ENCODE data around the gene SORCS2. TPM values are rescaled to one million over a fixed set of nuclear protein-coding genes. Genes with fewer than 3 reads are reported as not detected.

SORCS2 gene
- total and polyA plus RNA-seq, 2 experiments from 2014 or later, result 0.38 to 1.4 TPM

DNA sequence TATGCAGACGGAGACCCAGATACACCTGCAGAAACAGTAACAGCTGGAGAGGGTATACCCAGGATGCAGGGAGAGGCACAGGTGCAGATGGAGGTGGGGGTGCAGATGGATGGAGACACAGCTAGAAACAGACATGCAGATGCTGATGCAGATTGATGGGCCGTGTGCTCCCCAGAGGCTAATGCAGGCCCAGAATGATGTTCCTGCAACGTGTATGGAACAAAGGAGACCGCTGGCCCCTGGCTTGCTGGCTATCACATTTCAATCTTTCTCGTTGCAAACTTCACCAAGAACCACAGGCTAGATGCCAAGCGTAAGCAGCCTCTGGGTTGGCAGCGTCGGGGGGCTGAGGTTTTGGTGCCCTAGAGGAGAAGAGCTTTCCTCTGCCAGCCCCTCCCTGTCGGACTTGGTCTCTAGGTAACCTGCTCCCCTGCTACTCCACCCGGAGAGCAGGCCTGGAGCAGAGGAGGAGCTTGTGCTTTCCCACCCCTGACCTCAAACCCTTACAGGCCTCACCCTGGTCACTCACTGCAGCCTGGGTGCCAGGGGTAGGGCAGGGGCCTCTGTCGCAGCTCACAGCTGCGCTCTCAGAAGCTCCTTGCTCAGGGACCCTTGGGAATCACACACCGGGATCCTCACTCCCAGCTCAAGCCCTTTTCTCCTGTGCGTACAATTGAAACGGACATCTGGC, 311.4 kb downstream of the SORCS2 start:
- TF ChIP-seq EZH2phosphoT487 (IDR thresholded peaks at IDR 0.05; ENCODE audit: insufficient read depth, low read depth) (no peak), EZH2 (IDR thresholded peaks at IDR 0.05; ENCODE audit: insufficient read depth, poor library complexity, severe bottlenecking) (no peak)
- no peaks in the 10 kb centered on the region for H3K4me1 ChIP-seq (ENCODE audit: insufficient read depth)
- DNase-seq, result no peak
- in situ Hi-C loops (cut with MboI), result no loop called here
- H3K9ac ChIP-seq, result no peak overlapping the region
- no peaks in the 10 kb centered on the region for H4K20me1 ChIP-seq (ENCODE audit: insufficient read depth)
- no peaks in the 10 kb centered on the region for H3F3A ChIP-seq (ENCODE audit: insufficient read depth)
- peaks cover 18% of the 10 kb centered on the region for H3K27me3 ChIP-seq (replicated peaks; ENCODE audit: insufficient read depth)
- no peaks in the 10 kb centered on the region for H3K36me3 ChIP-seq (ENCODE audit: low read depth)
- no peak overlapping the region for H3K27ac ChIP-seq
- no peaks in the 10 kb centered on the region for H3K9me2 ChIP-seq (ENCODE audit: insufficient read depth)
- no peak overlapping the region for H2AFZ ChIP-seq
- 50 to 54% methylated on average over 15 of the region's 15 CpGs for WGBS, 2 experiments (ENCODE audit: low coverage in 1 of 2, low lambda C conversion rate in 2 of 2, missing lambda C conversion rate in 2 of 2)
- H3K4me2 ChIP-seq (ENCODE audit: unreplicated experiment), result no peak overlapping the region
- no peak overlapping the region for H3K4me3 ChIP-seq
- H3K9me3 ChIP-seq (ENCODE audit: low read depth), result no peaks in the 10 kb centered on the region
- no peaks in the 10 kb centered on the region for H3K79me2 ChIP-seq (ENCODE audit: insufficient read depth)

DNA sequence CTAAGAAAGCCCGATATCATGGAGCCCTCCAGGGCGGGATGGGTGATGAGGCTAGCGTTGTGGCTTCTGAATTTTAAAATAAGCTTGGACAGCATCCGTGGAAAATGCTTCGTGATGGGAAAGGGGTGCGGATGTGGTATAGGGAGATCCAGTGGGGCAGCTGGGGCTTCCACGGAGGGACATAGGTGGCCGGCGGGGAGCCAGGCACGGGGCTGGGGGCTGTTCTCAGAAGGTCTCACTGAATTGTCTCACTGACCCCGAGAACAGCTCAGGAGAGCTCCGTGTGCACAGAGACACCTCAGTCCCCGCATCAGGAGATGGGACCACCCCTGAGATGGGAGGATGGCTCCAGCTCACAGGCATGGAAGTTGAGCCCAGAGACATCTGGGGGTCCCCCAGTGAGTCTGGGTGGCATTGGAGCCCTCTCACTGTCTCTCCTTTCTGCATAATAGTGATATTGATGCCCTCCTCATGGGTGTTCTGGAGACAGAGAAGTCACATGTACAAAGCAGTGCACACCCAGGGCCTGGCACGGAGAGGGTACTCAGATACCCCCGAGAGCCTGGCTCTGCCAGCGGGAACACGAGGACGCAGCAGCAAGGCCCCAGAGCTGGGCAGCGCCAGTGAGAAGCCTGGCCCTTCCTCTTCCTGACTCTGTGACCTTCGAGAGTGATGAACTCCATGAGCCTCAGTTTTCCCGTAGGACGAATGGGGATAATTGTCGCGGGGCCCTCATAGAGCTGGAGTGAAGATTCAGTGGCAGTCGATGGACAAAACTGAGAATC, 313.0 kb downstream of the SORCS2 start:
- peaks cover 11% of the 10 kb centered on the region for H3K27me3 ChIP-seq (replicated peaks; ENCODE audit: insufficient read depth)
- 77 to 78% methylated on average over 24 to 25 of the region's 25 CpGs for WGBS, 2 experiments (ENCODE audit: low coverage in 1 of 2, low lambda C conversion rate in 2 of 2, missing lambda C conversion rate in 2 of 2)
- no peaks in the 10 kb centered on the region for H3K9me3 ChIP-seq (ENCODE audit: low read depth)

DNA sequence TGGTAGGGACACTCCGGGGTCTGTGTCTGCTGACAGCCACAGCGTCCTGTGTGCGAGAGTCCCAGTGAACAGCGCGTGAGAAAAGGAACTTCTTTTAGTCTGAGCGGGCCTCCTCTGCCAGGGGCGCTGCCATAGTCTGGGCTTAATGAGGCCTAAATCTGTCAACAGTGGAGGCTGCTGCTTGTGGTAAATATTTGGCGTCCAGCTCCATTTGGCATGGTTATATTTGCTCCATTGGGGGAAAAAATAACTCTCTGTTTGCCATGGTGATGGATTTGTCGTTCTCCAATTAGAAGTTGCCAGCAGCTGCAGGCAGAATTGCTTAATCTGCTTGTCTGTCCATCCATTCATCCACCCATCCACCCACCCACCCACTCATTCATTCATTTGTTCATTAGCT, 313.8 kb downstream of the SORCS2 start:
- Histone ChIP-seq H4K20me1 (ENCODE audit: insufficient read depth) (no peaks in the 10 kb centered on the region), H3K36me3 (ENCODE audit: low read depth) (no peaks in the 10 kb centered on the region), H3K79me2 (ENCODE audit: insufficient read depth) (no peaks in the 10 kb centered on the region), H3K4me2 (ENCODE audit: unreplicated experiment) (no peak overlapping the region), H3K27ac (no peak overlapping the region), H2AFZ (no peak overlapping the region), H3K9me3 (ENCODE audit: low read depth) (no peaks in the 10 kb centered on the region), H3K27me3 (replicated peaks; ENCODE audit: insufficient read depth) (peaks cover 11% of the 10 kb centered on the region), H3K4me1 (ENCODE audit: insufficient read depth) (no peaks in the 10 kb centered on the region), H3K4me3 (no peak overlapping the region), H3K9ac (no peak overlapping the region), H3F3A (ENCODE audit: insufficient read depth) (no peaks in the 10 kb centered on the region), H3K9me2 (ENCODE audit: insufficient read depth) (no peaks in the 10 kb centered on the region)
- TF ChIP-seq EZH2 (IDR thresholded peaks at IDR 0.05; ENCODE audit: insufficient read depth, poor library complexity, severe bottlenecking), result no peak
- no peak for DNase-seq
- WGBS, 2 experiments (ENCODE audit: low coverage in 1 of 2, low lambda C conversion rate in 2 of 2, missing lambda C conversion rate in 2 of 2), result 73 to 81% methylated on average over 9 of the region's 9 CpGs
- in situ Hi-C loops (cut with MboI), result no loop called here

More for the DNA sequence above, 313.0 kb downstream of the SORCS2 start:
- Histone ChIP-seq H3K4me3 (no peak overlapping the region), H3K9ac (no peak overlapping the region), H3K9me2 (ENCODE audit: insufficient read depth) (no peaks in the 10 kb centered on the region), H3K79me2 (ENCODE audit: insufficient read depth) (no peaks in the 10 kb centered on the region), H3K27ac (no peak overlapping the region), H3K4me2 (ENCODE audit: unreplicated experiment) (no peak overlapping the region), H4K20me1 (ENCODE audit: insufficient read depth) (no peaks in the 10 kb centered on the region), H3K36me3 (ENCODE audit: low read depth) (no peaks in the 10 kb centered on the region), H3F3A (ENCODE audit: insufficient read depth) (no peaks in the 10 kb centered on the region), H3K4me1 (ENCODE audit: insufficient read depth) (no peaks in the 10 kb centered on the region), H2AFZ (no peak overlapping the region)
- in situ Hi-C loops (cut with MboI), result no loop called here
- TF ChIP-seq EZH2 (IDR thresholded peaks at IDR 0.05; ENCODE audit: insufficient read depth, poor library complexity, severe bottlenecking), result no peak
- no peak for TF ChIP-seq EZH2phosphoT487 (IDR thresholded peaks at IDR 0.05; ENCODE audit: insufficient read depth, low read depth)
- DNase-seq, result no peak

DNA sequence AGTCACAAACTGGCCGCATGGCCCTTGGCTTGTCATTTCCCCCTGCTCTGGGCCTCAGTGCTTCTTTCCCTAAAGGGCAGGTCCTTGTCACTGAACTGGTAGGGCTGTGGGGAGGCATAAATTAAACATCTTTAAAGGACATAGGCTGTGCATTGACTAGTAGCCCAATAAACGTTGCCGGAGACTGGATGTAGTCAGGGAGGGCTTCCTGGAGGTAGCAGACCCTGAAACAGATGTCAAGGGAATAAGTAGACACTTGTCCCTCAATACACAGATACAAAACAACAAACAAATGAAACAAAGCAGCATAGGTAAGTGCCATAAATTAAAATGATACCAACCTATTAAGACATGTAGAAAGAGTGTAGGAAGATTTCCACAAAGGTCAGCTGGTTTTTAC, 314.2 kb downstream of the SORCS2 start:
- WGBS, 2 experiments (ENCODE audit: low coverage in 1 of 2, low lambda C conversion rate in 2 of 2, missing lambda C conversion rate in 2 of 2), result 63 to 67% methylated on average over 3 of the region's 3 CpGs
- H3K9me3 ChIP-seq (ENCODE audit: low read depth), result no peaks in the 10 kb centered on the region
- H3K4me3 ChIP-seq, result no peak overlapping the region
- TF ChIP-seq EZH2phosphoT487 (IDR thresholded peaks at IDR 0.05; ENCODE audit: insufficient read depth, low read depth), result no peak
- TF ChIP-seq EZH2 (IDR thresholded peaks at IDR 0.05; ENCODE audit: insufficient read depth, poor library complexity, severe bottlenecking), result no peak
- no peak overlapping the region for H2AFZ ChIP-seq
- no peaks in the 10 kb centered on the region for H4K20me1 ChIP-seq (ENCODE audit: insufficient read depth)
- H3K4me1 ChIP-seq (ENCODE audit: insufficient read depth), result no peaks in the 10 kb centered on the region
- H3K79me2 ChIP-seq (ENCODE audit: insufficient read depth), result no peaks in the 10 kb centered on the region
- H3K27ac ChIP-seq, result no peak overlapping the region
- H3K27me3 ChIP-seq (replicated peaks; ENCODE audit: insufficient read depth), result peaks cover 6% of the 10 kb centered on the region
- no peaks in the 10 kb centered on the region for H3K36me3 ChIP-seq (ENCODE audit: low read depth)
- no peak overlapping the region for H3K9ac ChIP-seq
- no peaks in the 10 kb centered on the region for H3K9me2 ChIP-seq (ENCODE audit: insufficient read depth)
- in situ Hi-C loops (cut with MboI), result no loop called here
- DNase-seq, result no peak
- no peaks in the 10 kb centered on the region for H3F3A ChIP-seq (ENCODE audit: insufficient read depth)
- H3K4me2 ChIP-seq (ENCODE audit: unreplicated experiment), result no peak overlapping the region

Data from GM23248 (cell line).